Osteocyte (in vitro differentiated cells): ENCODE results near the gene UBXN11. TPM values are rescaled to one million over a fixed set of nuclear protein-coding genes. Genes with fewer than 3 reads are reported as not detected.

ENCODE experiments used
- DNase-seq: peaks from one replicate; pipeline ENCODE4 v3.0.0; 2021; ENCODE audit warnings: mixed read lengths; ENCODE audit not compliant: unreplicated experiment; ENCODE audit errors: extremely low spot score
- H3K27ac Mint-ChIP-seq: one replicate; pipeline ENCODE4 v1.8.0; 2021; ENCODE audit warnings: mild to moderate bottlenecking, mixed read lengths; ENCODE audit not compliant: unreplicated experiment
- H3K27me3 Mint-ChIP-seq: one replicate; pipeline ENCODE4 v1.8.0; 2021; ENCODE audit warnings: mixed read lengths; ENCODE audit not compliant: unreplicated experiment
- H3K36me3 Mint-ChIP-seq: one replicate; pipeline ENCODE4 v1.8.0; 2021; ENCODE audit warnings: mixed read lengths; ENCODE audit not compliant: unreplicated experiment
- H3K4me1 Mint-ChIP-seq: one replicate; pipeline ENCODE4 v1.8.0; 2021; ENCODE audit warnings: mixed read lengths; ENCODE audit not compliant: unreplicated experiment
- H3K4me3 Mint-ChIP-seq: one replicate; pipeline ENCODE4 v1.8.0; 2021; ENCODE audit warnings: mild to moderate bottlenecking, moderate library complexity, mixed read lengths; ENCODE audit not compliant: unreplicated experiment
- H3K9me3 Mint-ChIP-seq: one replicate; pipeline ENCODE4 v1.8.0; 2021; ENCODE audit warnings: mixed read lengths; ENCODE audit not compliant: unreplicated experiment
- CTCF ChIP-seq: fragments of 200-600 bp; sonication (generic); IDR thresholded peaks from 2 replicates; pipeline ENCODE4 v1.5.0; 2021; ENCODE audit warnings: antibody characterized with exemption, mild to moderate bottlenecking, moderate library complexity
- total RNA-seq: library from RNA; stranded (reverse); gene quantifications from 2 replicates; pipeline ENCODE4 v1.2.1, GENCODE V29; 2021

UBXN11 gene
- total RNA-seq, 1 donor from 2014 or later, result 17.0 TPM

GRCh38 chr1:26300578-26301275 lies 5.7 kb downstream of the UBXN11 start:
- no peak overlapping the region for H3K4me3 Mint-ChIP-seq
- no peak for DNase-seq

GRCh38 chr1:26297791-26298124 lies 8.7 kb downstream of the UBXN11 start:
- DNase-seq, result no peak
- no peaks in the 10 kb centered on the region for H3K36me3 Mint-ChIP-seq
- peaks cover 5% of the 10 kb centered on the region for H3K4me1 Mint-ChIP-seq
- no peak overlapping the region for H3K27ac Mint-ChIP-seq
- no peaks in the 10 kb centered on the region for H3K27me3 Mint-ChIP-seq
- TF ChIP-seq CTCF, result no peak
- H3K9me3 Mint-ChIP-seq, result no peaks in the 10 kb centered on the region
- H3K4me3 Mint-ChIP-seq, result no peak overlapping the region

More at GRCh38 chr1:26300578-26301275, 5.7 kb downstream of the UBXN11 start:
- Mint-ChIP-seq H3K27ac (no peak overlapping the region), H3K27me3 (no peaks in the 10 kb centered on the region), H3K36me3 (no peaks in the 10 kb centered on the region), H3K9me3 (no peaks in the 10 kb centered on the region), H3K4me1 (peaks cover 12% of the 10 kb centered on the region)
- no peak for TF ChIP-seq CTCF

GRCh38 chr1:26297057-26297790 lies 9.2 kb downstream of the UBXN11 start:
- Mint-ChIP-seq H3K4me3 (no peak overlapping the region), H3K27me3 (no peaks in the 10 kb centered on the region), H3K4me1 (no peaks in the 10 kb centered on the region), H3K36me3 (no peaks in the 10 kb centered on the region), H3K9me3 (no peaks in the 10 kb centered on the region), H3K27ac (no peak overlapping the region)
- no peak for TF ChIP-seq CTCF
- DNase-seq, result no peak

GRCh38 chr1:26296340-26297056 lies 9.9 kb downstream of the UBXN11 start:
- H3K4me3 Mint-ChIP-seq, result no peak overlapping the region
- no peak overlapping the region for H3K27ac Mint-ChIP-seq
- no peak for DNase-seq
- H3K36me3 Mint-ChIP-seq, result no peaks in the 10 kb centered on the region
- no peaks in the 10 kb centered on the region for H3K9me3 Mint-ChIP-seq
- H3K4me1 Mint-ChIP-seq, result no peaks in the 10 kb centered on the region
- H3K27me3 Mint-ChIP-seq, result no peaks in the 10 kb centered on the region
- no peak for TF ChIP-seq CTCF
